Immature natural killer cell (primary cell): ENCODE results near the gene CCDC136. TPM values are rescaled to one million over a fixed set of nuclear protein-coding genes. Genes with fewer than 3 reads are reported as not detected.
A peak's percentile ranks its signal among the peaks of the same experiment; 100 is the strongest.

Source experiments
- DNase-seq, 3 donors: peaks; one replicate each; pipeline ENCODE4 v3.0.0; 2022; ENCODE audit warnings: mixed read lengths in 1 of 3
- H3K27ac Mint-ChIP-seq, 6 donors: one replicate each; pipeline ENCODE4 v1.8.0; 2020; ENCODE audit warnings: mixed read lengths in 6 of 6, mild to moderate bottlenecking in 5 of 6, inconsistent platforms in 4 of 6, moderate library complexity in 3 of 6
- H3K27me3 Mint-ChIP-seq, 3 donors: one replicate each; pipeline ENCODE4 v1.8.0; 2020 to 2021; ENCODE audit warnings: low read depth in 3 of 3, mild to moderate bottlenecking in 3 of 3, mixed read lengths in 3 of 3, moderate library complexity in 3 of 3, inconsistent platforms in 1 of 3
- H3K36me3 Mint-ChIP-seq, 3 donors: one replicate each; pipeline ENCODE4 v1.8.0; 2020; ENCODE audit warnings: mixed read lengths in 3 of 3, inconsistent platforms in 2 of 3, mild to moderate bottlenecking in 2 of 3
- H3K4me1 Mint-ChIP-seq, 2 donors: one replicate each; pipeline ENCODE4 v1.8.0; 2020; ENCODE audit warnings: inconsistent platforms in 2 of 2, mild to moderate bottlenecking in 2 of 2, mixed read lengths in 2 of 2, moderate library complexity in 1 of 2
- H3K4me3 Mint-ChIP-seq, 5 donors: one replicate each; pipeline ENCODE4 v1.8.0; 2020; ENCODE audit warnings: mild to moderate bottlenecking in 5 of 5, mixed read lengths in 5 of 5, inconsistent platforms in 3 of 5, moderate library complexity in 3 of 5
- H3K9me3 Mint-ChIP-seq, 6 donors: one replicate each; pipeline ENCODE4 v1.8.0; 2020; ENCODE audit warnings: mild to moderate bottlenecking in 6 of 6, mixed read lengths in 6 of 6, inconsistent platforms in 4 of 6, moderate library complexity in 3 of 6
- polyA plus RNA-seq, 3 donors: library from polyadenylated mRNA; unstranded; fragments of 300-500 nt; fragmentation: Illumina TruSeq; gene quantifications; one replicate each; pipeline ENCODE4 v1.2.3, GENCODE V29; 2021

Gene CCDC136
- polyA plus RNA-seq, 3 donors from 2014 or later, result 0.24 to 2.6 TPM; not detected in 1

DNA sequence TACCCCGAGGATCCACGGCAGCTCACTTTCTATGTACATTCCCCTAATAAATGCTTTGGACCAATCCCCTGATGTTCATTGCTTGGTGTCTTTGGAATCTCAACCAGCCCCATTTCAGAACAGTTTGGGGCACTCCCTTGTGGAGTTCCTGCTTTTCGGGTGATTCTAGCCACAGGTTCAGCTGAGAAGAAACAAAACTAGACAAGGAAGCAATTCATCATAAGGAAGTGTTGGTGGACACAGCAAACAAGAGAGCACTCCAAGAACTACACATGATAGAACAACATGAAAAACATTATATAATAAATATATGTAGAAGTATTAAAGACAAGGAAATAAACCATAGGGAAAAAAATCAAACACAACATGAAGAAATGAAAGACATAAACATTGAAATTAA lies 6.0 kb upstream of the CCDC136 start:
- Mint-ChIP-seq H3K4me1 (peaks cover 5% of the 10 kb centered on the region in 2 donors), H3K27ac (no peak overlapping the region), H3K4me3 (no peak overlapping the region), H3K36me3 (no peaks in the 10 kb centered on the region), H3K27me3 (peaks cover 2 to 8% (median 2%) of the 10 kb centered on the region in 3 donors), H3K9me3 (no peaks in the 10 kb centered on the region)
- no peak for DNase-seq

DNA sequence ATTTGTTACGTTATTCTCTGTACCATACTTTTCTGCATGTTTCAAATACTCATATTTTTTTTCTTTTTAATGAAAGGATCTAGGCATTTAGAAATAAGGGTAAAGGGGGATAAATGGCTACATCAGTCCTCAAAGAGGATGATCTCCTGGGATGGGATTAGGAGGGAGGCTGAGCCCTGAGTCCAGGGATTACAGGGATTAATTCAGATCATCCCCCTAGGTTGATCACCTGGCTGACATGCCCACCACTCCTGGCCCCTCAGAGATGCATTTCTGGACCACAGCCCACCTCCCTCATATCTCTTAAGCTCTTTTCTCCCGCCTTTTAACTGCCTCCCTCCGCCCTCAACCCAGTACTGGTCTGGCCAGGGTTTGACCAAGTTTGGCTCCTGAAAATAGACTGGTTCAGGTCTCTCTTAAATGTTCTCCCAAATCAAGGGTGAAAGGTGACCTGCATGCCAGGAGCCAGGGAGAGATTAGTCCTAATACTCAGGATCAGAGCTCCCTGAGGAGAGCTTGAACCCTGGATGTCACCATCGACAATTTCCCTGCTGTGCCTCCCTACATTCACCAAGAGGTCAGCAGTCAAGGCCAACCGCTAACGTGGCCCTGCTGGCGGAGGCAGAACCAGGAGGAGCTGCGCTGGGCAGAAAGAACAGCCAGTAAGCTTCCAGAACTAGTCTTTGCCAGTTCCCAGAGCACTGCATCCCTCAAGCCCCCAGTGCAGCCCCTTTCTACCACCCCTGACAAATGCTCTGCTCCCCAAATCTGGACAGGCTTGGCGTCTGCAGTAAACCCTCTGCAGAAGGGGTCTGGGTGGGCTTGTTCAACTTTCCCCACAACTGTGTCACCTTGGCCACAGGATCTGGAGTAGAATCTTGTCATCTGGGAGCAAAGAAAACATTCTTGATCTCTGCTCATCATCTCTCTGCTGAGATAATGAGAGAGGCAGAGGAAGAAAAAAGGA lies 3.0 kb upstream of the CCDC136 start:
- H3K9me3 Mint-ChIP-seq, result no peaks in the 10 kb centered on the region
- H3K27ac Mint-ChIP-seq, result peak overlapping the region in 3 of 6 donors; percentile 5 to 69 (median 9)
- peaks cover 5 to 8% of the 10 kb centered on the region in 2 donors for H3K4me1 Mint-ChIP-seq
- peak overlapping the region in 3 of 5 donors; percentile 80 to 88 (median 86) for H3K4me3 Mint-ChIP-seq
- no peaks in the 10 kb centered on the region for H3K36me3 Mint-ChIP-seq
- DNase-seq, result no peak
- H3K27me3 Mint-ChIP-seq, result peaks cover 0 to 6% (median 2%) of the 10 kb centered on the region in 3 donors

DNA sequence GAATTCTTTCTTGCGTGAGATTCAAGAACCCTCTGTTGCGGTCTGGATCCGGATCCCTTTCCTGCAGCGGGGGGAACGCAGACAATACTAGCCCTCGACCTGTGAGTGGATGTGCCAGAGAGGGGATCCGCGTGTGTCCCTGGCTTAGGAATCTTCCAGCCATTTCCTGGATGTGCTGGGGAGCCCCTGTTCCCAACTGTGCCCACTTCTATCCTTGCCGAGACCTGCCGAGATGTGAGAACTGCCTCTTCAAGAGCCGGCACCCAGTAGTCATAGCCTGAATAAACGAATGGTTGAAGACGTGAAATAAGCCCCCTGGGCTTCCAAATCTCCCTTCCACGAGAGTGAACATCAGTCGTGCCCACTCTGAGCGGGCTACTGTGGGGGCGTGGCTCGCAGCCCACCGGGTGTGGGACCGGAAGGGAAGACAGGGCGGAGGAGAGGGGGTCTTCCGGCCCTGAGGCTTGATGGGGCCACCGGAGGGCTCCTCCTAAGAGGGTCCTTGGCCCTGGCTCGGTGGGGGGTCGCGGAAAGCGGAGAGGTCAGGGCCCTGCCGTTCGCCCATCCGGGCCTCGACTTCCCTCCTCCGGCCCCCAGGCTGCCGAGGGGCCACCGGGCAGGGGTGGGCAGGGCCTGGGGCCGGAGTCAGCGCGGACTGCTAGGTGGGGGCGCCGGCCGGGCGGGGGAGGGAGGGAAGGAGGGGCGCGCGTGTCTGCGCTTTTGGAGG lies 1.3 kb upstream of the CCDC136 start:
- Mint-ChIP-seq H3K27me3 (peaks cover 0 to 7% (median 2%) of the 10 kb centered on the region in 3 donors), H3K9me3 (no peaks in the 10 kb centered on the region), H3K4me3 (peak overlapping the region; percentile 80 to 88 (median 83)), H3K4me1 (peaks cover 5 to 8% of the 10 kb centered on the region in 2 donors), H3K27ac (peak overlapping the region; percentile 57 to 86 (median 79)), H3K36me3 (no peaks in the 10 kb centered on the region)
- peak in 2 of 3 donors; percentile 8 to 9 for DNase-seq

DNA sequence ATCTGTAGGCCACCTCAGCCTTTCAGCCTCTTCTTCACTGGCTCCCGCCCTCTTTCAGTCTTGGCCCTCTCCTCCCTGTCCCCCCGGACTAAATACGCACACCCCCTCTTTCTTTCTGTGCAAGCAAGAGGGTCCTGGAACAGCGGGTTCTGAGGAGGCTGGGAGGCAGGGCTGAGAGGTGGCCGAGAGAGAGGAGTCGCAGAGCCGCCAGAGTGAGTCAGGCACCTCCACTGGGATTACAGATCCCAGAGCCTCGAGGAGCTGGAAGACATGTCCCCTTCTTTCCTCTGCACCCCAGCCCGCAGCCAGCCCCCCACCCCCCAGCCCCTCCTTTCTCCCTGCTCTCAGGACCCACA lies 182 bp downstream of the CCDC136 start:
- DNase-seq, result no peak
- Mint-ChIP-seq H3K4me1 (peaks cover 5 to 8% of the 10 kb centered on the region in 2 donors), H3K27ac (no peak overlapping the region), H3K4me3 (peak overlapping the region; percentile 70 to 85 (median 77)), H3K36me3 (peaks cover 4 to 8% (median 6%) of the 10 kb centered on the region in 3 donors), H3K27me3 (peaks cover 0 to 5% (median 2%) of the 10 kb centered on the region in 3 donors), H3K9me3 (no peaks in the 10 kb centered on the region)

DNA sequence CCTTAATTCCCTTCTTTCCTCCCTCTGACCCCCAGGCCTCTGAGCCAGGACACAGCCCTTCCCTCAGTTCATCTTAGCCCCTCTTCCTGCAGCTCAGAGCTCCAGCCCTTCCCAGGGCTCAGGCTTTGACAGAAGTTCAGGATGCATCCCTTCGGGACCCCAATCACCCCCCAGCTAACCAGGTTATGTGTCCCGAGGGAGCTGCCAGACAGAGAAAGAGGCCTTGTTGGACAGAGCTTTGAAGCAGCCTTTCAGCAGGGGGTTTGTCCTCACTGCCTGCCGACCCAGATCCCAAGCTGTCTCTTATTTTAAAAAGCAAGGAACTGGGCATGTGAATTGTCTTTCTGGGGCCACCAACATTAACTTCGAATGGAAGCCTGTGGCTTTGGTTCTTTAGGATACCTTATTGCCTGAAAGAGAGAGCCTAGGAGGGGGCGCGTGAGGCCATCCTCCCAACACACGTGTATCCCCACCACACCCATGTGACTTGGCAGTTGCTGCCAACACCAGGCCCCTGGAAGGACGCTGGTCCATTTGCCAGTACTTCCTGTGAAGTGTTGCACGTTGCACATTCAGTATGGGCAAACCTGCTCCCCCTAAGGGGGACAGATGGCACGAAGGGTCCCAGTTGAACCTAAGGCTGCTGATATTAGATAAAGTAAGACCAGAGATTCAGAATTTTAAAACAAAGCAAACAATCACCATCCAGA lies 858 bp downstream of the CCDC136 start:
- Mint-ChIP-seq H3K27me3 (peaks cover 0 to 5% (median 2%) of the 10 kb centered on the region in 3 donors), H3K27ac (peak overlapping the region in 3 of 6 donors; percentile 6 to 59 (median 21)), H3K4me1 (peaks cover 5 to 8% of the 10 kb centered on the region in 2 donors), H3K4me3 (peak overlapping the region; percentile 54 to 85 (median 61)), H3K36me3 (peaks cover 8 to 11% (median 10%) of the 10 kb centered on the region in 3 donors), H3K9me3 (no peaks in the 10 kb centered on the region)
- no peak for DNase-seq

DNA sequence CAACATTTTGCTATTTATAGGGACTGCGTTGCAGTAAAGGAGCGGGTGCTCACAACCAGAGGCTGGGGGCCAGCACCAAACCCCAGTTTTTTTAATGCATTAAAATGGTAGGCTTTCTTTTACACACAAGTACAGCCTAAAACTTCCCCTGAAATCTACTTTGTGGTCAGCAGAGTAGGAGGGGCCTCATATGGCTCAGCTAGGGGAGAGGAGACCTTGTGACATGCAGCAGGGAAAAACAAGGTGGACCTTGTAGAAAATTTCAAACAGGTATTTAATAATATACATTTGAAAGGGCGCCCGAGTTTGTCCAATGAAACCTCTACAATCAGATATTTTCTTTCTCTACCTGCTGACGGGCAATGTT lies 1.4 kb downstream of the CCDC136 start:
- Mint-ChIP-seq H3K4me3 (peak overlapping the region in 3 of 5 donors; percentile 54 to 85 (median 61)), H3K27me3 (peaks cover 0 to 5% (median 2%) of the 10 kb centered on the region in 3 donors), H3K36me3 (peaks cover 8 to 11% (median 10%) of the 10 kb centered on the region in 3 donors), H3K4me1 (peaks cover 5 to 8% of the 10 kb centered on the region in 2 donors), H3K9me3 (no peaks in the 10 kb centered on the region), H3K27ac (no peak overlapping the region)
- no peak for DNase-seq

DNA sequence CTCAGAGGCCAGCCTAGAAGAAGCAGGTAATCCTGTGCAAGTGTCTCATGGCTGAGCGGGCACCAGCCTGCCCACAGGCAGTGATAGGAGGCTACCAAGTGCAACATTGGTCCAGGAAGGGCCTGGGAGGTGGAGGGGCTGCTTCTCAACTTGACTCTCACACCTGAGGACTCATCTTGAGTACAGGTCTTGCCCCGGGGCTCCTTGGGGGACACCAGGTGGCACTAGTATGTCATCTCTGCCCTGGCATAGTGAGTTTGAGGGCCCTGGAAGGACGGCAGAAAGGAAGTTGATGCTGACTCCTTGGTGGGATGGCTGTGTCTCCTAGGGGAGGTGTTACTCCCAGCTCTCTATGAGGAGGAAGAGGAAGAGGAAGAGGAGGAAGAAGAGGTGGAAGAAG lies 2.3 kb downstream of the CCDC136 start:
- Mint-ChIP-seq H3K27ac (peak overlapping the region in 1 of 6 donors; percentile 88), H3K4me1 (peaks cover 5 to 8% of the 10 kb centered on the region in 2 donors), H3K4me3 (no peak overlapping the region), H3K9me3 (no peaks in the 10 kb centered on the region), H3K27me3 (peaks cover 0 to 5% (median 2%) of the 10 kb centered on the region in 3 donors), H3K36me3 (peaks cover 8 to 11% (median 10%) of the 10 kb centered on the region in 3 donors)
- no peak for DNase-seq

DNA sequence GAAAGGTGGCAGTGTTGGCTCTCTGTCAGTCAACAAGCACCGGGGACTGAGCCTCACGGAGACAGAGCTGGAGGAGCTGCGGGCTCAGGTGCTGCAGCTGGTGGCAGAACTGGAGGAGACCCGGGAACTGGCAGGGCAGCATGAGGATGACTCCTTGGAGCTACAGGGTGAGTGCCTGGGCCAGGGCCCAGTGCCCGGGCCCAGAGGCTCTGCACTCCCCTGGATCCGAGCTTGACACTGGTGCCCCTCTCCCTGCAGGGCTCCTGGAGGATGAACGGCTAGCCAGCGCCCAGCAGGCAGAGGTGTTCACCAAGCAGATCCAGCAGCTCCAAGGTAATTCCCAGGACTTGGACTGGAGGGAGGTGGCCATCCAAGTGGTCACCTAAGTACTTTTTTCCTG lies 2.7 kb downstream of the CCDC136 start:
- H3K36me3 Mint-ChIP-seq, result peaks cover 8 to 11% (median 10%) of the 10 kb centered on the region in 3 donors
- H3K27me3 Mint-ChIP-seq, result peaks cover 0 to 5% (median 2%) of the 10 kb centered on the region in 3 donors
- H3K4me1 Mint-ChIP-seq, result peaks cover 5 to 8% of the 10 kb centered on the region in 2 donors
- H3K9me3 Mint-ChIP-seq, result no peaks in the 10 kb centered on the region
- no peak for DNase-seq
- H3K27ac Mint-ChIP-seq, result peak overlapping the region in 1 of 6 donors; percentile 88
- no peak overlapping the region for H3K4me3 Mint-ChIP-seq

DNA sequence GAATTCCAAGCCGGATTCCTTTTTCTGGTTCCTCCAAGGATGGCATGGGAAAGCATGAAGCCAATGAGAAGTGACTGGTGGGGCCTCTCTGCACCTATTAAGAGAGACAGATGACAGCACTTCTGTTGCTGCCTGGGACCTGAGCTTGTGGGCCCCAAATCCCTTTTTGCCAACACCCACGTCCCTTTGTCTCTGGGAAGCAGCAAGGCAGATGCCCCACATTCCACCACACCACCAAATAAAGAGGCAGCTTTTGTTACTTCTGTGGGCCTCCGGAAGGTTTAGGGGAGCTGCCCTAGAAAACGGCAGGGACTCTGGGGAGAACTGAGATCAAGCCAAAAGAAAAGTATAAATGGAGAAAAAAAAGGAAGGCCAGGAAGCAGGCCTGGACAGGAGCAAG lies 3.4 kb downstream of the CCDC136 start:
- Mint-ChIP-seq H3K27ac (no peak overlapping the region), H3K9me3 (no peaks in the 10 kb centered on the region), H3K4me3 (no peak overlapping the region), H3K27me3 (peaks cover 0 to 5% (median 2%) of the 10 kb centered on the region in 3 donors), H3K4me1 (peaks cover 4 to 7% of the 10 kb centered on the region in 2 donors), H3K36me3 (peaks cover 8 to 11% (median 10%) of the 10 kb centered on the region in 3 donors)
- DNase-seq, result no peak

DNA sequence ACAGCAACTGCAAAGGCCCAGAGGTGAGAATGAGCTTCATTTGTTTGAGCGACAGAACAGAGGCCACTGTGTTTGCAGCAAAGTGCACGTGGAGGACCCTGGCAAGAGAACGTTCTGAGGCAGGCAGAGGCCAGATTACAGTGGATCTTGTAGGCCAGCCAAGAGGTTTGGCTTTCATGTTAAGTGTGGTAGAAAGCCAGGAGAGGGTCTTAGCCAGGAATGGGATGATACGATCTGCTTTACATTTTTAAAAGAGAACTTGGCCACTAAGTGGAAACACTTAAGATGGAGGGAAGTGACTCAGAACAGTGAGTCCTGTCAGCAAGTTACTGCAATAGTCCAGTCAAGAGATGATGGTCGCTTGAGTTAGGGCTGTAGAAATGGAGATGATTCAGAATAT lies 4.6 kb downstream of the CCDC136 start:
- Mint-ChIP-seq H3K27me3 (peaks cover 0 to 2% (median 2%) of the 10 kb centered on the region in 3 donors), H3K27ac (no peak overlapping the region), H3K9me3 (no peaks in the 10 kb centered on the region), H3K4me1 (peaks cover 0 to 3% of the 10 kb centered on the region in 2 donors), H3K4me3 (no peak overlapping the region), H3K36me3 (peaks cover 13 to 19% (median 16%) of the 10 kb centered on the region in 3 donors)
- DNase-seq, result no peak

DNA sequence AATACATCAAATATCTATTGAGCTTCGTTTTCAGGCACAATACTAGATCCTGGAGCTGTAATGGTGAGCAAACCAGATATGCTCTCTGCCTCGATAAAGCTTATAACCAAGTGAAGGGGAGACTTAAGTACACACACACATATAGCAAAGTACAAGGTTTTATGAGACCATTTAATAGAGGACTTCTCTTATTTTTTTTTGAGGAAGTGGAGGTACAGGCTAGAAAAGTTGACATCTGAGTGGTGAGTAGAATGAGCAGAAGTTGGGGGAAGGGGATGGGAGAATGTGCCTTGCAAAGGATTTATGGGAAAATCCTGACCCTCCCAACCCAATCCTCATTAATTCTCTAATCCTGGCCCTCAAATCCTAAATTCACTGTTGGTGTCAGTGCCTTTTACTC lies 7.7 kb downstream of the CCDC136 start:
- H3K9me3 Mint-ChIP-seq, result no peaks in the 10 kb centered on the region
- peak overlapping the region in 1 of 6 donors; percentile 2 for H3K27ac Mint-ChIP-seq
- H3K36me3 Mint-ChIP-seq, result peaks cover 15 to 20% (median 16%) of the 10 kb centered on the region in 3 donors
- no peak overlapping the region for H3K4me3 Mint-ChIP-seq
- H3K4me1 Mint-ChIP-seq, result no peaks in the 10 kb centered on the region
- no peak for DNase-seq
- no peaks in the 10 kb centered on the region for H3K27me3 Mint-ChIP-seq

DNA sequence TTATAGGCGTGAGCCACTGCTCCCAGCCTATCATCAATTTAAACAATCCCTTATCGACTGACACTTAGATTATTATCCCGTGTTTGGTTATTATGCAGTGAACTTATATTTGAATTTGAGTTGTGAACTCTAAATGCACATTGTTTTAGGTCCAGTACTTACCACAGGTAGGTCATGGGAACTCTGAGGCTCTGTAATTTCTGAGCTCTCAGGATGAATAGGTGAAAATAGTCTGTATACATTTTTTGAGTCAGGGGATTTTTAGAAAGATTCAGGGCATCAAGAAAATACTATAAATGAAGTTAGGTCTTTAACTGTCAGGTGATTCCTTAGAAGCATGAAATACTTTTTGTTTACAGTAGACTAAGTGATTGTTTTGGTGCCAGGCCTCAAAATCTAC lies 8.8 kb downstream of the CCDC136 start:
- no peak for DNase-seq
- Mint-ChIP-seq H3K27ac (no peak overlapping the region), H3K27me3 (no peaks in the 10 kb centered on the region)

DNA sequence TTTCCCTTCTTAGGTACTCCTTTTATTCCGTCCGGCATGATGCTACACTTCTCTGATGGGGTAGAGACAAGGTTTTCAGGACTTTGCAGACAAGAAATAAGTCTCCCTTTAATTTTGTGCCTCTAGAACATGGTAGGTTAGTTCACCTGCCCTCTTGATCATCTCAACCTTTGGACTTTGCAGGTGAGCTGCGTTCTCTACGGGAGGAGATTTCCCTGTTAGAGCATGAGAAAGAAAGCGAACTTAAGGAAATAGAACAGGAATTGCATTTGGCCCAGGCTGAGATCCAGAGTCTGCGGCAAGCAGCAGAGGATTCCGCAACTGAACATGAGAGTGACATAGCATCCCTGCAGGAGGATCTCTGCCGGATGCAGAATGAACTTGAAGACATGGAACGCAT lies 9.2 kb downstream of the CCDC136 start:
- H3K4me3 Mint-ChIP-seq, result no peak overlapping the region
- H3K36me3 Mint-ChIP-seq, result peaks cover 14 to 25% (median 15%) of the 10 kb centered on the region in 3 donors
- H3K4me1 Mint-ChIP-seq, result no peaks in the 10 kb centered on the region
- H3K27ac Mint-ChIP-seq, result peak overlapping the region in 1 of 6 donors; percentile 6
- H3K9me3 Mint-ChIP-seq, result no peaks in the 10 kb centered on the region
- no peak for DNase-seq
- H3K27me3 Mint-ChIP-seq, result no peaks in the 10 kb centered on the region

More for the DNA sequence above, 8.8 kb downstream of the CCDC136 start:
- H3K36me3 Mint-ChIP-seq, result peaks cover 15 to 24% (median 16%) of the 10 kb centered on the region in 3 donors
- no peaks in the 10 kb centered on the region for H3K9me3 Mint-ChIP-seq
- H3K4me3 Mint-ChIP-seq, result no peak overlapping the region
- no peaks in the 10 kb centered on the region for H3K4me1 Mint-ChIP-seq
